Measurements from ENCODE around the gene SSB. TPM values are rescaled to one million over a fixed set of nuclear protein-coding genes. Genes with fewer than 3 reads are reported as not detected.
A peak's percentile ranks its signal among the peaks of the same experiment; 100 is the strongest.

The SSB gene
- polyA plus RNA-seq, 2 of the 4 experiments (the other 2 are of a cell fraction): 253 to 255 TPM

DNA sequence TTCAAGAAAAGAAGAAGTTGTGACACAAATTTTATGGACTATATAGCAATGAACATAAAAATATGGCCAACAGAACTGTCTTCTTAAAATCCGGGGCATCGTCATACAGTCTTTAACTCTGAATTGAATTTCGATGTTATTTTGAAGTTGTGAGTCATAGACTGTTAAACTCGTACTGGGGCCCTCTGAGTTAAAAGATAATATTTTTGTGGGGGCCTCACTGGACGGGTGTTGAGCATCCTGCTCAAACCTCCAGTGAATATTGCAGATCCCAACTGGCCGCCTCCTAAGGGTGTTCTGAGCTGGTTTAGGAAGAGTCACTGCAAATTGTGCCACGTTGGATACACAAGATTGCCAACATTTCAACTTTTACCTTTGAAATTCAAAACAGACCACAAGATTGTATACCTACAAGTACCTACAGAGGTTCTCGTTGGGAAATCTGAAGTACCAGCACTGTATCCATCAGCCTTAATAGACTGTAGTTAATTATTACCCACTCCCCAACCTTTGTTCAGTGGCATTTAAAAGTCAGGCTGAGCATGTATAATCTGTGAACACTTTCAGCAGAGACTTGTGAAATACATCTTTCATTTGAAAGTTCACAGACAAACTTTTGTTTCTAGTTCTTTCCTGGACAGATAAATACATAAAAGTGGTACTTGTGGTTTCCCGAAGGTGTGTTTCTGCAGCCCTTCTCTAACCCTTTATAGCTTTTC is 37.3 kb upstream of the SSB start:
- ChIA-PET POLR2A (no interaction called here), CTCF (no interaction called here)
- WGBS (ENCODE audit: missing lambda C conversion rate): 58% methylated on average over 9 of the region's 9 CpGs
- no peak for DNase-seq (ENCODE audit: low read depth in 1 of 2, low spot score in 1 of 2)
- Histone ChIP-seq H3K9me3 (no peaks in the 10 kb centered on the region), H3K4me2 (peak overlapping the region; percentile 37), H3K4me3 (no peak overlapping the region), H3K4me1 (peaks cover 11% of the 10 kb centered on the region; the same call in 2 of the 3 replicates), H3K27ac (no peak overlapping the region)
- no peak for TF ChIP-seq GATA3 (IDR thresholded peaks at IDR 0.05; ENCODE audit: borderline replicate concordance)
- no peak for TF ChIP-seq ZC3H11A (IDR thresholded peaks at IDR 0.05)
- TF ChIP-seq, protein P1, sequence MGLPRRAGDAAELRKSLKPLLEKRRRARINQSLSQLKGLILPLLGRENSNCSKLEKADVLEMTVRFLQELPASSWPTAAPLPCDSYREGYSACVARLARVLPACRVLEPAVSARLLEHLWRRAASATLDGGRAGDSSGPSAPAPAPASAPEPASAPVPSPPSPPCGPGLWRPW (IDR thresholded peaks at IDR 0.05): no peak
- TF ChIP-seq, protein P2, sequence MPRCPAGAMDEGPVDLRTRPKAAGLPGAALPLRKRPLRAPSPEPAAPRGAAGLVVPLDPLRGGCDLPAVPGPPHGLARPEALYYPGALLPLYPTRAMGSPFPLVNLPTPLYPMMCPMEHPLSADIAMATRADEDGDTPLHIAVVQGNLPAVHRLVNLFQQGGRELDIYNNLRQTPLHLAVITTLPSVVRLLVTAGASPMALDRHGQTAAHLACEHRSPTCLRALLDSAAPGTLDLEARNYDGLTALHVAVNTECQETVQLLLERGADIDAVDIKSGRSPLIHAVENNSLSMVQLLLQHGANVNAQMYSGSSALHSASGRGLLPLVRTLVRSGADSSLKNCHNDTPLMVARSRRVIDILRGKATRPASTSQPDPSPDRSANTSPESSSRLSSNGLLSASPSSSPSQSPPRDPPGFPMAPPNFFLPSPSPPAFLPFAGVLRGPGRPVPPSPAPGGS (IDR thresholded peaks at IDR 0.05): no peak
- TF ChIP-seq POLR2A (IDR thresholded peaks at IDR 0.05; ENCODE audit: low read length): no peak
- TF ChIP-seq HEYL (CRISPR knock-in tag; IDR thresholded peaks at IDR 0.05): no peak
- TF ChIP-seq NR3C1 (IDR thresholded peaks at IDR 0.05): no peak
- TF ChIP-seq, protein P3, sequence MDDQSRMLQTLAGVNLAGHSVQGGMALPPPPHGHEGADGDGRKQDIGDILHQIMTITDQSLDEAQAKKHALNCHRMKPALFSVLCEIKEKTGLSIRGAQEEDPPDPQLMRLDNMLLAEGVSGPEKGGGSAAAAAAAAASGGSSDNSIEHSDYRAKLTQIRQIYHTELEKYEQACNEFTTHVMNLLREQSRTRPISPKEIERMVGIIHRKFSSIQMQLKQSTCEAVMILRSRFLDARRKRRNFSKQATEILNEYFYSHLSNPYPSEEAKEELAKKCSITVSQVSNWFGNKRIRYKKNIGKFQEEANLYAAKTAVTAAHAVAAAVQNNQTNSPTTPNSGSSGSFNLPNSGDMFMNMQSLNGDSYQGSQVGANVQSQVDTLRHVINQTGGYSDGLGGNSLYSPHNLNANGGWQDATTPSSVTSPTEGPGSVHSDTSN (IDR thresholded peaks at IDR 0.05): no peak
- no peak for TF ChIP-seq RNF2 (IDR thresholded peaks at IDR 0.05; ENCODE audit: borderline replicate concordance, low read depth)
- TF ChIP-seq, protein P4, sequence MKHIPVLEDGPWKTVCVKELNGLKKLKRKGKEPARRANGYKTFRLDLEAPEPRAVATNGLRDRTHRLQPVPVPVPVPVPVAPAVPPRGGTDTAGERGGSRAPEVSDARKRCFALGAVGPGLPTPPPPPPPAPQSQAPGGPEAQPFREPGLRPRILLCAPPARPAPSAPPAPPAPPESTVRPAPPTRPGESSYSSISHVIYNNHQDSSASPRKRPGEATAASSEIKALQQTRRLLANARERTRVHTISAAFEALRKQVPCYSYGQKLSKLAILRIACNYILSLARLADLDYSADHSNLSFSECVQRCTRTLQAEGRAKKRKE (CRISPR knock-in tag; IDR thresholded peaks at IDR 0.05; ENCODE audit: low read depth): no peak
- TF ChIP-seq ZNF302 (CRISPR knock-in tag; IDR thresholded peaks at IDR 0.05): no peak
- TF ChIP-seq RAD21 (conservative IDR thresholded peaks at IDR 0.05 in 1 of 2, IDR thresholded peaks at IDR 0.05 in 1 of 2): no peak
- TF ChIP-seq, protein P5, sequence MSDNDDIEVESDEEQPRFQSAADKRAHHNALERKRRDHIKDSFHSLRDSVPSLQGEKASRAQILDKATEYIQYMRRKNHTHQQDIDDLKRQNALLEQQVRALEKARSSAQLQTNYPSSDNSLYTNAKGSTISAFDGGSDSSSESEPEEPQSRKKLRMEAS (IDR thresholded peaks at IDR 0.05): no peak
- ATAC-seq: peak in 1 of 2 experiments; percentile 61; a peak in 2 of 6 replicates
- FAIRE-seq: no peak

DNA sequence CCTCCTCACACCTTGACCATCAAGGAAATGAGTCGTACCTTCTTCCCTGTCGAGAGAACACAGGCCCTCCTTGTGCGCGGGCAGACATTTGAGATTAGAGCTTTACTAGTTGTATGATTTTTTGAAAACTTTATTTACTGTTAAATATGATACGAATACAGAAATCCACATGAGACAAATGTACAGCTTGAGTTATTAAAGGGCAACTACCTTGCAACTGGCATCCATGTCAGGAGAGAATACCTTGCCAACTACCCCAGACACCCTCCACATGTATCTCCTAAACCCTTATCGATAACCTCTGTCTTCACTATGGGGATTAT is 36.7 kb upstream of the SSB start:
- Histone ChIP-seq H3K9me3 (no peaks in the 10 kb centered on the region), H3K4me1 (peaks cover 11% of the 10 kb centered on the region; the same call in 2 of the 3 replicates), H3K27ac (no peak overlapping the region), H3K4me3 (no peak overlapping the region), H3K4me2 (peak overlapping the region; percentile 37)
- POLR2A ChIA-PET: no interaction called here
- DNase-seq (ENCODE audit: low read depth in 1 of 2, low spot score in 1 of 2): no peak
- CTCF ChIA-PET: no interaction called here
- no peak for FAIRE-seq
- TF ChIP-seq, protein P6, sequence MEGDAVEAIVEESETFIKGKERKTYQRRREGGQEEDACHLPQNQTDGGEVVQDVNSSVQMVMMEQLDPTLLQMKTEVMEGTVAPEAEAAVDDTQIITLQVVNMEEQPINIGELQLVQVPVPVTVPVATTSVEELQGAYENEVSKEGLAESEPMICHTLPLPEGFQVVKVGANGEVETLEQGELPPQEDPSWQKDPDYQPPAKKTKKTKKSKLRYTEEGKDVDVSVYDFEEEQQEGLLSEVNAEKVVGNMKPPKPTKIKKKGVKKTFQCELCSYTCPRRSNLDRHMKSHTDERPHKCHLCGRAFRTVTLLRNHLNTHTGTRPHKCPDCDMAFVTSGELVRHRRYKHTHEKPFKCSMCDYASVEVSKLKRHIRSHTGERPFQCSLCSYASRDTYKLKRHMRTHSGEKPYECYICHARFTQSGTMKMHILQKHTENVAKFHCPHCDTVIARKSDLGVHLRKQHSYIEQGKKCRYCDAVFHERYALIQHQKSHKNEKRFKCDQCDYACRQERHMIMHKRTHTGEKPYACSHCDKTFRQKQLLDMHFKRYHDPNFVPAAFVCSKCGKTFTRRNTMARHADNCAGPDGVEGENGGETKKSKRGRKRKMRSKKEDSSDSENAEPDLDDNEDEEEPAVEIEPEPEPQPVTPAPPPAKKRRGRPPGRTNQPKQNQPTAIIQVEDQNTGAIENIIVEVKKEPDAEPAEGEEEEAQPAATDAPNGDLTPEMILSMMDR (IDR thresholded peaks at IDR 0.05): no peak
- TF ChIP-seq HOXB5 (CRISPR knock-in tag; IDR thresholded peaks at IDR 0.05) (no peak), SMC3 (IDR thresholded peaks at IDR 0.05) (no peak), ZNF302 (CRISPR knock-in tag; IDR thresholded peaks at IDR 0.05) (no peak), RARB (CRISPR knock-in tag; IDR thresholded peaks at IDR 0.05) (no peak), PHF8 (IDR thresholded peaks at IDR 0.05; ENCODE audit: borderline replicate concordance, low read depth) (no peak)
- TF ChIP-seq, protein P2 (IDR thresholded peaks at IDR 0.05): no peak
- no peak; a peak in 2 of 6 replicates for ATAC-seq
- 72% methylated on average over 6 of the region's 6 CpGs for WGBS (ENCODE audit: missing lambda C conversion rate)

All from A549 (cell line).